Measurements from ENCODE around the gene OPCML. TPM values are rescaled to one million over a fixed set of nuclear protein-coding genes. Genes with fewer than 3 reads are reported as not detected.

Gene OPCML
- total RNA-seq, 1 experiment from 2014 or later = not detected

- TF ChIP-seq CTCF (conservative IDR thresholded peaks at IDR 0.05) (no peak), EZH2 (IDR thresholded peaks at IDR 0.05; ENCODE audit: low read depth) (no peak)
- H3K36me3 ChIP-seq (ENCODE audit: low read depth) = no peaks in the 10 kb centered on the region
- no peak overlapping the region for H2AFZ ChIP-seq
- POLR2A ChIA-PET (ENCODE audit: unreplicated experiment) = no interaction called here
- no peaks in the 10 kb centered on the region for H4K20me1 ChIP-seq (ENCODE audit: insufficient read depth)
- no peaks in the 10 kb centered on the region for H3F3A ChIP-seq (ENCODE audit: insufficient read depth, low read depth)
- H3K27me3 ChIP-seq (ENCODE audit: insufficient read depth, low read depth) = no peaks in the 10 kb centered on the region
- no peak for DNase-seq
- CTCF ChIA-PET = no interaction called here
- no peak overlapping the region for H3K4me2 ChIP-seq
- no peaks in the 10 kb centered on the region for H3K4me1 ChIP-seq (replicated peaks; ENCODE audit: insufficient read depth)
- no peak overlapping the region for H3K4me3 ChIP-seq
- no peaks in the 10 kb centered on the region for H3K79me2 ChIP-seq (ENCODE audit: low read depth)
- no peaks in the 10 kb centered on the region for H3K9me2 ChIP-seq (ENCODE audit: insufficient read depth)
- H3K9me3 ChIP-seq (ENCODE audit: insufficient read depth, low read depth) = no peaks in the 10 kb centered on the region
- intact Hi-C loops (cut with micrococcal nuclease; ENCODE audit: unreplicated experiment) = no loop called here
- no TSS peak for BruUV-seq (replicated peaks)
- no peak overlapping the region for H3K27ac ChIP-seq
These were observed 1068.3 kb downstream of the OPCML start for GRCh38 chr11:132464003-132464342.

DNA sequence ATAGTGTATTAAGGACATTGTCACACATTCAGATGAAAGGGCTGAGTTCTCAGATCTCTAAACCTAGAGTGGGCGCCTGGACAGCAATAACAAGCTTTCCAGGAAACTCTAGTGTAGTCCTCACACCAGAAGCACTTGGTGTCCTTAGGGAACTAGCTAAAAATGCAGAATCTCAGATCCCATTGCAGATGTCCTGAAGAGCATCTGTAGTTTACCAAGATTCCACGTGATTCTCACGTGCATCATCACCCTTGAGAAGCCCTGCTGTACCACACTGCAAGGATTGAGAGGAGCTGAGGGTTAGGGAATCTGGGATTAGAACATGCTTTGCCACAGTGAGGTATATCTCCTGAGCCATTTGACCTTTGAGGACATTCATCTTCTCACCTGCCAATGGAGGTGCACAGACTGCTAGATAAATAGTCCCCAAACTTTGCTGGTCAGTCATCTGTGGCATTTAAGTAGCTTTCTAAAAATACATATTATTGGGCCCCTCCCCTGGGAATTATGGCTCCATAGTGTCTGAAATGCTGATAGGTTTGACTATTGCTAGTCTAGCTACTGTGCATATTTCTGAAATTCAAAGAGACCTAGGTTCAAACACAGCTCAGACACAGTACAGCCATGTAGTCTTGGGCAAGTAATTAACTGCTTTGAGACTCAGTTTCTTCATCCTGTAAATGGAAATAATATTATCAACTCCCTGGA lies 1068.9 kb downstream of the OPCML start:
- Histone ChIP-seq H3K4me1 (replicated peaks; ENCODE audit: insufficient read depth) (no peaks in the 10 kb centered on the region), H3K9me2 (ENCODE audit: insufficient read depth) (no peaks in the 10 kb centered on the region), H3K36me3 (ENCODE audit: low read depth) (no peaks in the 10 kb centered on the region), H4K20me1 (ENCODE audit: insufficient read depth) (no peaks in the 10 kb centered on the region), H3K79me2 (ENCODE audit: low read depth) (no peaks in the 10 kb centered on the region), H3K4me3 (no peak overlapping the region), H3F3A (ENCODE audit: insufficient read depth, low read depth) (no peaks in the 10 kb centered on the region), H3K9me3 (ENCODE audit: insufficient read depth, low read depth) (no peaks in the 10 kb centered on the region), H3K27me3 (ENCODE audit: insufficient read depth, low read depth) (no peaks in the 10 kb centered on the region), H3K27ac (no peak overlapping the region), H3K4me2 (no peak overlapping the region), H2AFZ (no peak overlapping the region)
- intact Hi-C loops (cut with micrococcal nuclease; ENCODE audit: unreplicated experiment) = no loop called here
- ChIA-PET CTCF (no interaction called here), POLR2A (ENCODE audit: unreplicated experiment) (no interaction called here)
- DNase-seq = no peak
- BruUV-seq (replicated peaks) = no TSS peak
- TF ChIP-seq EZH2 (IDR thresholded peaks at IDR 0.05; ENCODE audit: low read depth) (no peak), CTCF (conservative IDR thresholded peaks at IDR 0.05) (no peak)

DNA sequence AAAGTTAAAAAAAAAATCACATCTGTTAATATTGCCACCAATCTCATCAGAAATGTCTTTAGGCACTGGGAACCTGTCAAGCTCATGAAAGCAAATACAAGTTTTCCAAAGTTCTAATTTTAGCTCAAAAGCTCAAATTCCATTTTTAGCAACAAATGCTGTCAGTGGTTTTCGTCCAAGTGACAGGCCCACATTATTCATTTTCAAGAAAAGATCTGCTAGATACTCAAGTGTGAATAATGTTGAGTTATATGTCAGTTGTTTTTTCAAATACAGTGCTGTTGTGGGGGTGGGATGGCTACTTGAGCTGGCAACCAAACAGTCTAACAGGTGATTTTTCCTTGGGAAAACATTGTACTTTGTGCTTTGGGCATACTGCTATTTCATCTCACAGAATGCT lies 1072.6 kb downstream of the OPCML start:
- ChIA-PET POLR2A (ENCODE audit: unreplicated experiment) (no interaction called here), CTCF (no interaction called here)
- Histone ChIP-seq H3K4me1 (replicated peaks; ENCODE audit: insufficient read depth) (no peaks in the 10 kb centered on the region), H2AFZ (no peak overlapping the region), H3F3A (ENCODE audit: insufficient read depth, low read depth) (no peaks in the 10 kb centered on the region), H3K27ac (no peak overlapping the region), H4K20me1 (ENCODE audit: insufficient read depth) (no peaks in the 10 kb centered on the region), H3K9me3 (ENCODE audit: insufficient read depth, low read depth) (no peaks in the 10 kb centered on the region), H3K36me3 (ENCODE audit: low read depth) (no peaks in the 10 kb centered on the region), H3K4me2 (no peak overlapping the region), H3K9me2 (ENCODE audit: insufficient read depth) (no peaks in the 10 kb centered on the region), H3K4me3 (no peak overlapping the region), H3K27me3 (ENCODE audit: insufficient read depth, low read depth) (no peaks in the 10 kb centered on the region; the same call in 1 of the 2 replicates), H3K79me2 (ENCODE audit: low read depth) (no peaks in the 10 kb centered on the region)
- BruUV-seq (replicated peaks) = no TSS peak
- intact Hi-C loops (cut with micrococcal nuclease; ENCODE audit: unreplicated experiment) = no loop called here
- DNase-seq = no peak
- TF ChIP-seq CTCF (conservative IDR thresholded peaks at IDR 0.05) (no peak), EZH2 (IDR thresholded peaks at IDR 0.05; ENCODE audit: low read depth) (no peak)

Data from PC-9 (cell line).